ENCODE data around the gene CRYBB3. TPM values are rescaled to one million over a fixed set of nuclear protein-coding genes. Genes with fewer than 3 reads are reported as not detected.
A peak's percentile ranks its signal among the peaks of the same experiment; 100 is the strongest.

CRYBB3 gene
- total and polyA plus RNA-seq, 2 of the 13 experiments (the other 11 are each of a cell fraction or from before 2014, with no cell fraction given): 0.18 to 0.28 TPM

GRCh38 chr22:25237503-25237902 is 37.8 kb downstream of the CRYBB3 start:
- Histone ChIP-seq H3K4me3 (replicated peaks in 1 of 3; ENCODE audit: insufficient read depth in 1 of 3, low read depth in 2 of 3, low read length in 3 of 3) (no peak overlapping the region), H3K4me1 (ENCODE audit: insufficient read depth, low read length) (peaks cover 5% of the 10 kb centered on the region; the same call in 1 of the 2 replicates), H3K27ac (ENCODE audit: extremely low read length, insufficient read depth, low read length) (no peak overlapping the region), H3K36me3 (replicated peaks in 1 of 2; ENCODE audit: control insufficient read depth in 1 of 2, insufficient read depth in 2 of 2, low read length in 2 of 2) (no peaks in the 10 kb centered on the region), H4K20me1 (ENCODE audit: insufficient read depth, low read length) (no peaks in the 10 kb centered on the region), H3K9me3 (ENCODE audit: low read length) (no peaks in the 10 kb centered on the region), H3K9ac (ENCODE audit: insufficient read depth, low read depth, low read length) (no peak overlapping the region), H3K4me2 (ENCODE audit: low read depth, low read length) (no peak overlapping the region), H3K27me3 (ENCODE audit: control insufficient read depth in 1 of 2, insufficient read depth in 2 of 2, low read length in 2 of 2) (peaks cover 2 to 22% of the 10 kb centered on the region in 2 experiments; a peak in 1 of 5 replicates), H2AFZ (ENCODE audit: low read length) (no peak overlapping the region), H3K79me2 (ENCODE audit: insufficient read depth, low read length) (no peaks in the 10 kb centered on the region)
- ATAC-seq: no peak; the same call in 2 of the 3 replicates
- CTCF ChIA-PET (ENCODE audit: low intra/inter-chr PET ratio, low total read pairs): no interaction called here
- 60% methylated on average over 4 of the region's 4 CpGs for WGBS (ENCODE audit: low lambda C conversion rate)
- no peak for FAIRE-seq
- POLR2A ChIA-PET: no interaction called here
- in situ Hi-C loops (cut with HindIII; ENCODE audit: extremely low pct_ligation_motif_present, low pct_unique_long_range_greater_than_20kb) (loop anchor here (5.0 kb wide), 1 partner anchor 95 kb away; no protein-coding TSS in a partner anchor), intact Hi-C loops (cut with micrococcal nuclease; ENCODE audit: unreplicated experiment) (loop anchor here (5.0 kb wide), 1 partner anchor 75 kb away; no protein-coding TSS in a partner anchor)
- DNase-seq (ENCODE audit: low spot score): no peak
- no TSS peak for BruUV-seq (replicated peaks)
- TF ChIP-seq, protein P1, sequence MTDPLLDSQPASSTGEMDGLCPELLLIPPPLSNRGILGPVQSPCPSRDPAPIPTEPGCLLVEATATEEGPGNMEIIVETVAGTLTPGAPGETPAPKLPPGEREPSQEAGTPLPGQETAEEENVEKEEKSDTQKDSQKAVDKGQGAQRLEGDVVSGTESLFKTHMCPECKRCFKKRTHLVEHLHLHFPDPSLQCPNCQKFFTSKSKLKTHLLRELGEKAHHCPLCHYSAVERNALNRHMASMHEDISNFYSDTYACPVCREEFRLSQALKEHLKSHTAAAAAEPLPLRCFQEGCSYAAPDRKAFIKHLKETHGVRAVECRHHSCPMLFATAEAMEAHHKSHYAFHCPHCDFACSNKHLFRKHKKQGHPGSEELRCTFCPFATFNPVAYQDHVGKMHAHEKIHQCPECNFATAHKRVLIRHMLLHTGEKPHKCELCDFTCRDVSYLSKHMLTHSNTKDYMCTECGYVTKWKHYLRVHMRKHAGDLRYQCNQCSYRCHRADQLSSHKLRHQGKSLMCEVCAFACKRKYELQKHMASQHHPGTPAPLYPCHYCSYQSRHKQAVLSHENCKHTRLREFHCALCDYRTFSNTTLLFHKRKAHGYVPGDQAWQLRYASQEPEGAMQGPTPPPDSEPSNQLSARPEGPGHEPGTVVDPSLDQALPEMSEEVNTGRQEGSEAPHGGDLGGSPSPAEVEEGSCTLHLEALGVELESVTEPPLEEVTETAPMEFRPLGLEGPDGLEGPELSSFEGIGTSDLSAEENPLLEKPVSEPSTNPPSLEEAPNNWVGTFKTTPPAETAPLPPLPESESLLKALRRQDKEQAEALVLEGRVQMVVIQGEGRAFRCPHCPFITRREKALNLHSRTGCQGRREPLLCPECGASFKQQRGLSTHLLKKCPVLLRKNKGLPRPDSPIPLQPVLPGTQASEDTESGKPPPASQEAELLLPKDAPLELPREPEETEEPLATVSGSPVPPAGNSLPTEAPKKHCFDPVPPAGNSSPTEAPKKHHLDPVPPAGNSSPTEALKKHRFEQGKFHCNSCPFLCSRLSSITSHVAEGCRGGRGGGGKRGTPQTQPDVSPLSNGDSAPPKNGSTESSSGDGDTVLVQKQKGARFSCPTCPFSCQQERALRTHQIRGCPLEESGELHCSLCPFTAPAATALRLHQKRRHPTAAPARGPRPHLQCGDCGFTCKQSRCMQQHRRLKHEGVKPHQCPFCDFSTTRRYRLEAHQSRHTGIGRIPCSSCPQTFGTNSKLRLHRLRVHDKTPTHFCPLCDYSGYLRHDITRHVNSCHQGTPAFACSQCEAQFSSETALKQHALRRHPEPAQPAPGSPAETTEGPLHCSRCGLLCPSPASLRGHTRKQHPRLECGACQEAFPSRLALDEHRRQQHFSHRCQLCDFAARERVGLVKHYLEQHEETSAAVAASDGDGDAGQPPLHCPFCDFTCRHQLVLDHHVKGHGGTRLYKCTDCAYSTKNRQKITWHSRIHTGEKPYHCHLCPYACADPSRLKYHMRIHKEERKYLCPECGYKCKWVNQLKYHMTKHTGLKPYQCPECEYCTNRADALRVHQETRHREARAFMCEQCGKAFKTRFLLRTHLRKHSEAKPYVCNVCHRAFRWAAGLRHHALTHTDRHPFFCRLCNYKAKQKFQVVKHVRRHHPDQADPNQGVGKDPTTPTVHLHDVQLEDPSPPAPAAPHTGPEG (CRISPR knock-in tag; IDR thresholded peaks at IDR 0.05): no peak
- TF ChIP-seq CTCF (CRISPR knock-in tag; IDR thresholded peaks at IDR 0.05): peak; percentile 10; the same call in 1 of the 2 replicates
- TF ChIP-seq TERF1 (CRISPR knock-in tag; IDR thresholded peaks at IDR 0.05): no peak

Measured in HepG2 (cell line).